WI38 (cell line): ENCODE measurements around the gene SIRPG.

Experiments used
- H3K4me3 ChIP-seq: 2 replicates; pipeline ENCODE4 v1.5.1; 2011; ENCODE audit warnings: low read depth, mild to moderate bottlenecking, control low read depth, low read length
- CTCF ChIP-seq: IDR thresholded peaks from 2 replicates; pipeline ENCODE4 v1.5.1; 2012; ENCODE audit warnings: low read depth, mild to moderate bottlenecking, control low read depth, low read length

The SIRPG gene

GRCh38 chr20:1694672-1695071, 37.1 kb upstream of the SIRPG start:
- H3K4me3 ChIP-seq: no peak overlapping the region
- TF ChIP-seq CTCF: no peak

GRCh38 chr20:1693427-1693826, 35.8 kb upstream of the SIRPG start:
- H3K4me3 ChIP-seq: no peak overlapping the region
- TF ChIP-seq CTCF: no peak

GRCh38 chr20:1689721-1690120, 32.1 kb upstream of the SIRPG start:
- no peak for TF ChIP-seq CTCF
- H3K4me3 ChIP-seq: no peak overlapping the region

- TF ChIP-seq CTCF: no peak
- no peak overlapping the region for H3K4me3 ChIP-seq
These were observed 31.4 kb upstream of the SIRPG start for GRCh38 chr20:1688886-1689538.

- no peak overlapping the region for H3K4me3 ChIP-seq
- no peak for TF ChIP-seq CTCF
These were observed 29.5 kb upstream of the SIRPG start for GRCh38 chr20:1687053-1687452.

- no peak for TF ChIP-seq CTCF
- no peak overlapping the region for H3K4me3 ChIP-seq
These were observed 28.7 kb upstream of the SIRPG start for GRCh38 chr20:1686151-1686748.

GRCh38 chr20:1685304-1686052, 27.9 kb upstream of the SIRPG start:
- no peak for TF ChIP-seq CTCF
- H3K4me3 ChIP-seq: no peak overlapping the region
